ENCODE data around the gene FOSL2. TPM values are rescaled to one million over a fixed set of nuclear protein-coding genes. Genes with fewer than 3 reads are reported as not detected.

The FOSL2 gene
- total RNA-seq, 6 experiments from 2014 or later: 90.1 to 128 (median 116) TPM

DNA sequence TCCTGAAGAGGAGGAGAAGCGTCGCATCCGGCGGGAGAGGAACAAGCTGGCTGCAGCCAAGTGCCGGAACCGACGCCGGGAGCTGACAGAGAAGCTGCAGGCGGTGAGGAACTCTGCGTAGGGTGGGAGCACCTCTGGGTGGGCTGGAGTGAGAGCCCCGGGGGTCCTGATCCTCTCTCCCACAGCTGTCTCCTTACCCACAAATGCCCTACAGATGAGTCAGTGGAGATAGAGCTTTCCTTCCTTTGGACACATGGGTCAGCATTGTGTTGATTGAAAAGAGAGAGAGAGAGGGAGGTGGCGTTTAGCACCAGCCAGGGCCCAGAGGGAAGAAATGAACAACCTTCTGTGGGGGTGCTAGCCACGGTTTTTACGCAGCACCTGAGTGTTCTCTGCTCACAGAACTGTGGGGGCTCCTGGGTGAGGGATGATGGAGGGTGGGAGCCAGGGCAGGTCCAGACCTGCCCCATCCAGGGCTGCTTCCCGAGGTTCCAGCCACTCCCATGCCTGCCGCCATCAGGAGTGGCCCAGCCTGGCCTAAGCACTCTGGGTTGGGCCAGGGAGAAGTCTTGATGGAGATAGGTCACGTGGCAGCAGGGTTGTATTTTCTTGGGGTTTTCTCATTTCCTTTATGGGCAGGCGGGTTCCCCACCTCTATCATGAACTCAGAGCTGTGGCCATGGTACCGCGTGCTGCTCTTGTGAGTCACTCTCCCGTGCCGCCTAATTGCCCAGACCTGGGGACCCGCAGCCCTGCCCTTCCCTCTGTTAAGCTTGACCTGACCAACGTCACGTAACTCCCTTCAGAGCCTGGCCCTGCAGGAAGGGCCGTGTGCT, 16.3 kb downstream of the FOSL2 start:
- Mint-ChIP-seq H3K27ac (peak overlapping the region; percentile 64), H3K27me3 (ENCODE audit: insufficient read depth) (peaks cover 7% of the 10 kb centered on the region), H3K9me3 (no peaks in the 10 kb centered on the region), H3K4me1 (ENCODE audit: low read depth) (peaks cover 39% of the 10 kb centered on the region), H3K36me3 (ENCODE audit: low read depth) (peaks cover 29% of the 10 kb centered on the region), H3K4me3 (no peak overlapping the region)
- DNase-seq: no peak
- no peak for TF ChIP-seq CTCF (IDR thresholded peaks at IDR 0.05)

GRCh38 chr2:28411166-28411755, 18.6 kb downstream of the FOSL2 start:
- peaks cover 43% of the 10 kb centered on the region for H3K4me1 Mint-ChIP-seq (ENCODE audit: low read depth)
- peaks cover 46% of the 10 kb centered on the region for H3K36me3 Mint-ChIP-seq (ENCODE audit: low read depth)
- no peak overlapping the region for H3K4me3 Mint-ChIP-seq
- TF ChIP-seq CTCF (IDR thresholded peaks at IDR 0.05): no peak
- DNase-seq: no peak
- peaks cover 12% of the 10 kb centered on the region for H3K27me3 Mint-ChIP-seq (ENCODE audit: insufficient read depth)
- H3K27ac Mint-ChIP-seq: no peak overlapping the region; the same call in 1 of the 2 replicates
- no peaks in the 10 kb centered on the region for H3K9me3 Mint-ChIP-seq

GRCh38 chr2:28411956-28412609, 19.4 kb downstream of the FOSL2 start:
- Mint-ChIP-seq H3K9me3 (no peaks in the 10 kb centered on the region), H3K4me1 (ENCODE audit: low read depth) (peaks cover 40% of the 10 kb centered on the region), H3K36me3 (ENCODE audit: low read depth) (peaks cover 51% of the 10 kb centered on the region), H3K4me3 (no peak overlapping the region), H3K27ac (no peak overlapping the region), H3K27me3 (ENCODE audit: insufficient read depth) (peaks cover 12% of the 10 kb centered on the region)
- TF ChIP-seq CTCF (IDR thresholded peaks at IDR 0.05): no peak
- no peak for DNase-seq

- Mint-ChIP-seq H3K27me3 (ENCODE audit: insufficient read depth) (peaks cover 12% of the 10 kb centered on the region), H3K27ac (peak overlapping the region; percentile 63), H3K36me3 (ENCODE audit: low read depth) (peaks cover 53% of the 10 kb centered on the region), H3K4me3 (no peak overlapping the region), H3K9me3 (no peaks in the 10 kb centered on the region), H3K4me1 (ENCODE audit: low read depth) (peaks cover 34% of the 10 kb centered on the region)
- TF ChIP-seq CTCF (IDR thresholded peaks at IDR 0.05): no peak
- no peak for DNase-seq
Measured at GRCh38 chr2:28412625-28413151, 20.0 kb downstream of the FOSL2 start.

GRCh38 chr2:28413152-28413898, 20.7 kb downstream of the FOSL2 start:
- Mint-ChIP-seq H3K4me3 (no peak overlapping the region; the same call in 1 of the 2 replicates), H3K4me1 (ENCODE audit: low read depth) (peaks cover 28% of the 10 kb centered on the region)
- DNase-seq: no peak

More at GRCh38 chr2:28413152-28413898, 20.7 kb downstream of the FOSL2 start:
- peaks cover 50% of the 10 kb centered on the region for H3K36me3 Mint-ChIP-seq (ENCODE audit: low read depth)
- H3K27me3 Mint-ChIP-seq (ENCODE audit: insufficient read depth): peaks cover 12% of the 10 kb centered on the region
- H3K9me3 Mint-ChIP-seq: no peaks in the 10 kb centered on the region
- peak; percentile 53 for TF ChIP-seq CTCF (IDR thresholded peaks at IDR 0.05)
- H3K27ac Mint-ChIP-seq: peak overlapping the region; percentile 26
